22Rv1 (cell line): Measurements from ENCODE around the gene ST13.
"Not testable (repeated sequence)": the region's sequence is repeated elsewhere in the genome, so short reads cannot be mapped to it uniquely, and the experiment has no call there.

Source experiments
- H3K27ac ChIP-seq: fragments of 450-650 bp; 2 replicates; pipeline ENCODE4 v1.5.1; 2017
- CTCF ChIP-seq: fragments of 450-650 bp; IDR thresholded peaks from 2 replicates; pipeline ENCODE4 v1.5.1; 2017; ENCODE audit warnings: mild to moderate bottlenecking
- ZFX ChIP-seq: fragments of 450-650 bp; IDR thresholded peaks from 2 replicates; pipeline ENCODE4 v1.6.1; 2017; ENCODE audit warnings: antibody characterized with exemption, borderline replicate concordance

Gene ST13

GRCh38 chr22:40782521-40782920 lies 73.9 kb downstream of the ST13 start:
- H3K27ac ChIP-seq = no peak overlapping the region
- TF ChIP-seq ZFX = no peak
- no peak for TF ChIP-seq CTCF

GRCh38 chr22:40781749-40782148 lies 74.7 kb downstream of the ST13 start:
- not testable (repeated sequence) for H3K27ac ChIP-seq
